ENCODE data around the gene RNF32. TPM values are rescaled to one million over a fixed set of nuclear protein-coding genes. Genes with fewer than 3 reads are reported as not detected.

Gene RNF32
- polyA plus RNA-seq, 3 donors = 0.03 to 0.13 TPM; not detected in 1

- Mint-ChIP-seq H3K4me3 (no peak overlapping the region), H3K27me3 (ENCODE audit: low read depth in 3 of 3) (peaks cover 10 to 24% (median 10%) of the 10 kb centered on the region in 3 donors), H3K36me3 (peaks cover 0 to 2% of the 10 kb centered on the region in 2 donors), H3K27ac (no peak overlapping the region), H3K9me3 (peaks cover 0 to 4% (median 0%) of the 10 kb centered on the region in 7 donors), H3K4me1 (no peaks in the 10 kb centered on the region)
- intact Hi-C loops (cut with micrococcal nuclease) = no loop called here
- no peaks in the 10 kb centered on the region for H3K4me1 ChIP-seq (ENCODE audit: control insufficient read depth in 1 of 2, insufficient read depth in 2 of 2, low read length in 2 of 2)
- H3K27me3 ChIP-seq (ENCODE audit: control insufficient read depth in 2 of 2, insufficient read depth in 2 of 2, low read length in 2 of 2) = no peaks in the 10 kb centered on the region
- WGBS (ENCODE audit: insufficient coverage) = no CpG with 5 or more reads among the region's 5 CpGs
- H3K9me3 ChIP-seq (replicated peaks in 1 of 2; ENCODE audit: control insufficient read depth in 1 of 2, insufficient read depth in 1 of 2, low read length in 2 of 2) = no peaks in the 10 kb centered on the region
- TF ChIP-seq, protein P1, sequence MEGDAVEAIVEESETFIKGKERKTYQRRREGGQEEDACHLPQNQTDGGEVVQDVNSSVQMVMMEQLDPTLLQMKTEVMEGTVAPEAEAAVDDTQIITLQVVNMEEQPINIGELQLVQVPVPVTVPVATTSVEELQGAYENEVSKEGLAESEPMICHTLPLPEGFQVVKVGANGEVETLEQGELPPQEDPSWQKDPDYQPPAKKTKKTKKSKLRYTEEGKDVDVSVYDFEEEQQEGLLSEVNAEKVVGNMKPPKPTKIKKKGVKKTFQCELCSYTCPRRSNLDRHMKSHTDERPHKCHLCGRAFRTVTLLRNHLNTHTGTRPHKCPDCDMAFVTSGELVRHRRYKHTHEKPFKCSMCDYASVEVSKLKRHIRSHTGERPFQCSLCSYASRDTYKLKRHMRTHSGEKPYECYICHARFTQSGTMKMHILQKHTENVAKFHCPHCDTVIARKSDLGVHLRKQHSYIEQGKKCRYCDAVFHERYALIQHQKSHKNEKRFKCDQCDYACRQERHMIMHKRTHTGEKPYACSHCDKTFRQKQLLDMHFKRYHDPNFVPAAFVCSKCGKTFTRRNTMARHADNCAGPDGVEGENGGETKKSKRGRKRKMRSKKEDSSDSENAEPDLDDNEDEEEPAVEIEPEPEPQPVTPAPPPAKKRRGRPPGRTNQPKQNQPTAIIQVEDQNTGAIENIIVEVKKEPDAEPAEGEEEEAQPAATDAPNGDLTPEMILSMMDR (IDR thresholded peaks at IDR 0.05) = no peak
- H3K79me2 ChIP-seq (ENCODE audit: insufficient read depth, low read length) = no peaks in the 10 kb centered on the region
- no peak overlapping the region for H3K9ac ChIP-seq (ENCODE audit: insufficient read depth, low read length, poor library complexity, severe bottlenecking)
- H3K36me3 ChIP-seq (replicated peaks in 1 of 2; ENCODE audit: control insufficient read depth in 1 of 2, insufficient read depth in 2 of 2, low read length in 2 of 2) = no peaks in the 10 kb centered on the region
- no peak for DNase-seq
- H3K4me2 ChIP-seq (replicated peaks; ENCODE audit: extremely low read depth, low read length, poor library complexity, severe bottlenecking) = no peak overlapping the region
- no peaks in the 10 kb centered on the region for H4K20me1 ChIP-seq (ENCODE audit: insufficient read depth, low read length)
- no peak overlapping the region for H3K27ac ChIP-seq (ENCODE audit: low read depth in 1 of 2, low read length in 2 of 2)
- H3K4me3 ChIP-seq (replicated peaks in 1 of 3; ENCODE audit: low read depth in 2 of 3, low read length in 3 of 3) = no peak overlapping the region
- H2AFZ ChIP-seq (ENCODE audit: insufficient read depth, low read depth, low read length, poor library complexity, severe bottlenecking) = no peak overlapping the region
Observed at GRCh38 chr7:156661637-156662036, 21.1 kb downstream of the RNF32 start.

- H3K27ac Mint-ChIP-seq = no peak overlapping the region
- H3K9me3 ChIP-seq (replicated peaks in 1 of 2; ENCODE audit: control insufficient read depth in 1 of 2, insufficient read depth in 1 of 2, low read length in 2 of 2) = no peaks in the 10 kb centered on the region
Observed at GRCh38 chr7:156662277-156662676, 21.7 kb downstream of the RNF32 start.

More at GRCh38 chr7:156662277-156662676, 21.7 kb downstream of the RNF32 start:
- no peaks in the 10 kb centered on the region for H3K27me3 ChIP-seq (ENCODE audit: control insufficient read depth in 2 of 2, insufficient read depth in 2 of 2, low read length in 2 of 2)
- no peaks in the 10 kb centered on the region for H3K79me2 ChIP-seq (ENCODE audit: insufficient read depth, low read length)
- Mint-ChIP-seq H3K9me3 (peaks cover 0 to 4% (median 0%) of the 10 kb centered on the region in 7 donors), H3K36me3 (peaks cover 0 to 5% of the 10 kb centered on the region in 2 donors), H3K27me3 (ENCODE audit: low read depth in 3 of 3) (peaks cover 8 to 19% (median 10%) of the 10 kb centered on the region in 3 donors), H3K4me3 (no peak overlapping the region), H3K4me1 (no peaks in the 10 kb centered on the region)
- 80% methylated on average over 1 of the region's 4 CpGs for WGBS (ENCODE audit: insufficient coverage)
- no peaks in the 10 kb centered on the region for H4K20me1 ChIP-seq (ENCODE audit: insufficient read depth, low read length)
- no peak overlapping the region for H3K4me3 ChIP-seq (replicated peaks in 1 of 3; ENCODE audit: low read depth in 2 of 3, low read length in 3 of 3)
- intact Hi-C loops (cut with micrococcal nuclease) = no loop called here
- no peaks in the 10 kb centered on the region for H3K4me1 ChIP-seq (ENCODE audit: control insufficient read depth in 1 of 2, insufficient read depth in 2 of 2, low read length in 2 of 2)
- no peak overlapping the region for H3K9ac ChIP-seq (ENCODE audit: insufficient read depth, low read length, poor library complexity, severe bottlenecking)
- TF ChIP-seq, protein P1 (IDR thresholded peaks at IDR 0.05) = no peak
- no peaks in the 10 kb centered on the region for H3K36me3 ChIP-seq (replicated peaks in 1 of 2; ENCODE audit: control insufficient read depth in 1 of 2, insufficient read depth in 2 of 2, low read length in 2 of 2)
- no peak overlapping the region for H3K4me2 ChIP-seq (replicated peaks; ENCODE audit: extremely low read depth, low read length, poor library complexity, severe bottlenecking)
- no peak overlapping the region for H3K27ac ChIP-seq (ENCODE audit: low read depth in 1 of 2, low read length in 2 of 2)
- DNase-seq = no peak
- H2AFZ ChIP-seq (ENCODE audit: insufficient read depth, low read depth, low read length, poor library complexity, severe bottlenecking) = no peak overlapping the region
